ENCODE data around the gene DNAH17. TPM values are rescaled to one million over a fixed set of nuclear protein-coding genes. Genes with fewer than 3 reads are reported as not detected.

The DNAH17 gene
- total RNA-seq, 4 donors from 2014 or later: under 0.01 TPM; not detected in 3

GRCh38 chr17:78618264-78619066 is 41.3 kb upstream of the DNAH17 start:
- no peak overlapping the region for H3K27ac ChIP-seq
- no peaks in the 10 kb centered on the region for H3K9me3 ChIP-seq
- 85 to 95% methylated on average over 7 to 20 of the region's 20 CpGs for WGBS, 2 donors (ENCODE audit: low coverage in 1 of 2)
- H3K27me3 ChIP-seq: no peaks in the 10 kb centered on the region
- no peaks in the 10 kb centered on the region for H3K36me3 ChIP-seq
- peaks cover 0 to 11% (median 0%) of the 10 kb centered on the region in 4 donors for H3K4me1 ChIP-seq
- intact Hi-C loops (cut with DNase I; ENCODE audit: low total_unique reads) (no loop called here), in situ Hi-C loops (cut with MboI; ENCODE audit: low pct_ligation_motif_present in 1 of 4, low pct_unique_long_range_greater_than_20kb in 1 of 4, low sequenced_read_pairs in 3 of 4) (no loop called here)
- DNase-seq: no peak
- TF ChIP-seq POLR2A (IDR thresholded peaks at IDR 0.05): no peak
- TF ChIP-seq, protein P1, sequence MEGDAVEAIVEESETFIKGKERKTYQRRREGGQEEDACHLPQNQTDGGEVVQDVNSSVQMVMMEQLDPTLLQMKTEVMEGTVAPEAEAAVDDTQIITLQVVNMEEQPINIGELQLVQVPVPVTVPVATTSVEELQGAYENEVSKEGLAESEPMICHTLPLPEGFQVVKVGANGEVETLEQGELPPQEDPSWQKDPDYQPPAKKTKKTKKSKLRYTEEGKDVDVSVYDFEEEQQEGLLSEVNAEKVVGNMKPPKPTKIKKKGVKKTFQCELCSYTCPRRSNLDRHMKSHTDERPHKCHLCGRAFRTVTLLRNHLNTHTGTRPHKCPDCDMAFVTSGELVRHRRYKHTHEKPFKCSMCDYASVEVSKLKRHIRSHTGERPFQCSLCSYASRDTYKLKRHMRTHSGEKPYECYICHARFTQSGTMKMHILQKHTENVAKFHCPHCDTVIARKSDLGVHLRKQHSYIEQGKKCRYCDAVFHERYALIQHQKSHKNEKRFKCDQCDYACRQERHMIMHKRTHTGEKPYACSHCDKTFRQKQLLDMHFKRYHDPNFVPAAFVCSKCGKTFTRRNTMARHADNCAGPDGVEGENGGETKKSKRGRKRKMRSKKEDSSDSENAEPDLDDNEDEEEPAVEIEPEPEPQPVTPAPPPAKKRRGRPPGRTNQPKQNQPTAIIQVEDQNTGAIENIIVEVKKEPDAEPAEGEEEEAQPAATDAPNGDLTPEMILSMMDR (IDR thresholded peaks at IDR 0.05): no peak
- no peak for TF ChIP-seq POLR2AphosphoS5 (IDR thresholded peaks at IDR 0.05)
- TF ChIP-seq EP300 (IDR thresholded peaks at IDR 0.05; ENCODE audit: low read depth): no peak
- no peak overlapping the region for H3K4me3 ChIP-seq

DNA sequence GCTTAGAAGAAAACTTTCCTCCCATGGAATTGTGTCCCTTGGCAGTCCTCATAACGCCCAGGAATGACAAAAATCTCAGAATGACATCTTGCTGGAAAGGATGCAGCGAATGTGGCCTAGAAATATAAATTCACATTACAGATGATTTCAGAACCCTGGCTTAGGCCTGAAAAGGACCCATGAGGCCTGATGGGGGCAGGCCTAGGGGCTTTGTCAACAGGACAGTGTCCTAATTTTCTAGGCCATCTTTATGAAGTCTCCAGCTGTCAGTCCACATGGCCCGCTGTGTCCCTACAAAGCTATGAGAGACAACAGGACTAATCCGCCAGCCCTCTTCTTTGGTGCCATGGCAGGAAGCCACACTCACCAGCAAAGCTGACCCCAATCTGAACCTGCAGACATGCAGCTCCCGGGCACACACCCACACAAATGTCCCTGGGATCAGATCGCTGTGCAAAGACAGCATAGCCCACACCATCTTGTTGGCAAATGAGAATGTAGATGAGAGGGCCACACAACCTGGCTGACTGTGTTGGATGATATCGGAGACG is 40.4 kb upstream of the DNAH17 start:
- intact Hi-C loops (cut with DNase I; ENCODE audit: low total_unique reads): no loop called here
- TF ChIP-seq EP300 (IDR thresholded peaks at IDR 0.05; ENCODE audit: low read depth) (no peak), POLR2A (IDR thresholded peaks at IDR 0.05) (no peak), POLR2AphosphoS5 (IDR thresholded peaks at IDR 0.05) (no peak)
- TF ChIP-seq, protein P1 (IDR thresholded peaks at IDR 0.05): no peak

GRCh38 chr17:78616946-78617345 is 39.8 kb upstream of the DNAH17 start:
- WGBS, 2 donors (ENCODE audit: low coverage in 1 of 2): 80 to 84% methylated on average over 6 to 13 of the region's 13 CpGs
- TF ChIP-seq POLR2A (IDR thresholded peaks at IDR 0.05) (no peak), EP300 (IDR thresholded peaks at IDR 0.05; ENCODE audit: low read depth) (no peak), POLR2AphosphoS5 (IDR thresholded peaks at IDR 0.05) (no peak)
- TF ChIP-seq, protein P1 (IDR thresholded peaks at IDR 0.05): no peak
- peak overlapping the region in 1 of 4 donors; percentile 44 for H3K27ac ChIP-seq

More for the DNA sequence above, 40.4 kb upstream of the DNAH17 start:
- Histone ChIP-seq H3K4me3 (no peak overlapping the region), H3K4me1 (peaks cover 0 to 11% (median 0%) of the 10 kb centered on the region in 4 donors), H3K27ac (peak overlapping the region in 1 of 4 donors; percentile 44), H3K9me3 (no peaks in the 10 kb centered on the region), H3K36me3 (no peaks in the 10 kb centered on the region), H3K27me3 (no peaks in the 10 kb centered on the region)
- 66 to 83% methylated on average over 2 to 8 of the region's 8 CpGs for WGBS, 2 donors (ENCODE audit: low coverage in 1 of 2)
- in situ Hi-C loops (cut with MboI; ENCODE audit: low pct_ligation_motif_present in 1 of 4, low pct_unique_long_range_greater_than_20kb in 1 of 4, low sequenced_read_pairs in 3 of 4): no loop called here
- no peak for DNase-seq

DNA sequence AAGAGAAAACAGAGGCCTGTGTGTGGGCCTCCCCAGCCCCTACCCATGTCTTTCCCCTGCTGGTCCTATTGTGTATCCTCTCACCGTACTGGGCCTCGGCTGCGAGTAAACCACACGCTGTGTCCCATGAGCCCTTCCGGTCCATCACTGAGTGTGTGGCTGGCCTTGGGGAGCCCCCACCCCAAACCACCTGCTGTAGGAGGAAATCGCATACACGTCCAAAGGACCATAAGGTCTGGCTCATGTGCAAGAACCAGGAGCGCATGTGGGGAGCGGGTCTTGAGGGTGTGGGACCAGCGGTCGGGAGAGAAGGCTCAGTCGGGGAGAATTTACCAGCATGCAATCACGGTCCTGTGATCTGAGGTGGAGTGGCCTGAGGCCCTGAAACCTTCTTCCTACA is 38.4 kb upstream of the DNAH17 start:
- in situ Hi-C loops (cut with MboI; ENCODE audit: low pct_ligation_motif_present in 1 of 4, low pct_unique_long_range_greater_than_20kb in 1 of 4, low sequenced_read_pairs in 3 of 4): no loop called here
- 50 to 96% methylated on average over 1 to 13 of the region's 13 CpGs for WGBS, 2 donors (ENCODE audit: low coverage in 1 of 2)
- Histone ChIP-seq H3K9me3 (no peaks in the 10 kb centered on the region), H3K36me3 (no peaks in the 10 kb centered on the region), H3K4me1 (peaks cover 0 to 16% (median 5%) of the 10 kb centered on the region in 4 donors), H3K27me3 (no peaks in the 10 kb centered on the region), H3K4me3 (no peak overlapping the region), H3K27ac (no peak overlapping the region)
- no peak for TF ChIP-seq EP300 (IDR thresholded peaks at IDR 0.05; ENCODE audit: low read depth)
- TF ChIP-seq POLR2A (IDR thresholded peaks at IDR 0.05): no peak
- TF ChIP-seq POLR2AphosphoS5 (IDR thresholded peaks at IDR 0.05): no peak
- TF ChIP-seq, protein P1 (IDR thresholded peaks at IDR 0.05): no peak
- no peak for DNase-seq
- intact Hi-C loops (cut with DNase I; ENCODE audit: low total_unique reads): no loop called here

More at GRCh38 chr17:78616946-78617345, 39.8 kb upstream of the DNAH17 start:
- intact Hi-C loops (cut with DNase I; ENCODE audit: low total_unique reads): no loop called here
- Histone ChIP-seq H3K36me3 (no peaks in the 10 kb centered on the region), H3K4me3 (no peak overlapping the region), H3K27me3 (no peaks in the 10 kb centered on the region), H3K9me3 (no peaks in the 10 kb centered on the region), H3K4me1 (peaks cover 0 to 11% (median 2%) of the 10 kb centered on the region in 4 donors)
- no peak for DNase-seq
- in situ Hi-C loops (cut with MboI; ENCODE audit: low pct_ligation_motif_present in 1 of 4, low pct_unique_long_range_greater_than_20kb in 1 of 4, low sequenced_read_pairs in 3 of 4): no loop called here

Measured in transverse colon (tissue), 4 donors.